Stomach smooth muscle (tissue), 2 donors: Measurements from ENCODE around the gene SOBP.

Experiments used
- H3K27ac ChIP-seq: one replicate; pipeline ENCODE4 v1.7.0; 2013; ENCODE audit warnings: mild to moderate bottlenecking, low read length, inconsistent platforms
- H3K27me3 ChIP-seq, 2 donors: one replicate each; pipeline ENCODE4 v1.7.0; 2013; ENCODE audit warnings: low read length in 2 of 2; ENCODE audit not compliant: insufficient read depth in 2 of 2, control insufficient read depth in 1 of 2
- H3K36me3 ChIP-seq, 2 donors: one replicate each; pipeline ENCODE4 v1.7.0; 2013; ENCODE audit warnings: low read length in 2 of 2; ENCODE audit not compliant: control insufficient read depth in 2 of 2, insufficient read depth in 2 of 2
- H3K4me1 ChIP-seq: one replicate; pipeline ENCODE4 v1.7.0; 2013; ENCODE audit warnings: low read length; ENCODE audit not compliant: control insufficient read depth, insufficient read depth
- H3K4me3 ChIP-seq, 2 donors: one replicate each; pipeline ENCODE4 v1.7.0; 2013; ENCODE audit warnings: low read length in 2 of 2
- H3K9ac ChIP-seq, 2 donors: one replicate each; pipeline ENCODE4 v1.7.0; 2013; ENCODE audit warnings: low read length in 2 of 2, mild to moderate bottlenecking in 1 of 2
- H3K9me3 ChIP-seq, 2 donors: one replicate each; pipeline ENCODE4 v1.7.0; 2013; ENCODE audit warnings: low read length in 2 of 2; ENCODE audit not compliant: control insufficient read depth in 2 of 2
- donor health status: healthy.
- donor health status: Pancreatic carcinoma.

SOBP gene

DNA sequence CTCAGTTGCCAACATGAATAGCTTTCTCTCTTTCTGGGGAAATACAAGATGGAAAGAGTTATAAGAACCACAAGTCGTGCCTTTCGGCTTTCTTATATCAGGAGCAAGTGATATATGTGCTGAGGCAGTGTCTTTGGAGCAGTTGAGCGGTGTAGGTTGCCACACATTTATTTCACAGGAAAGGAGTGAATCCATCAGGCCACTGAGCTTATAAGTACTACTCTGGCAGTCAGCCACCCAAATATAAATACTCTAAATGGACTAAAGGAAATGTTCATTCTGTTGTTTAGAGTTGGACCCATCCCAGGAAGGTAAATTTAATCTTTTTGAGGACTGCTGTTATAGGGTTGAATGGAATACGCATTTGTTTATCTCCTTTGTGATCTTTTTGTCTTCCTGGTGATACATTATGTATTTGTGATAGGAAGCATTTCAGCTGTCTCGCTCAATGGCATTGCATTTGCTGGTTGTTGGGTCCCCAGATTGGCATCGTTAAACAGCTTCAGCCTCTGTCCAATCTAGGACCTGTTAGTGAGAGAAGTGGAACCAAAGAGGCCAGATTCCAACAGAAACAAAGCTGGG lies 139.7 kb downstream of the SOBP start:
- Histone ChIP-seq H3K9ac (no peak overlapping the region), H3K27ac (no peak overlapping the region), H3K27me3 (peaks cover 0 to 10% of the 10 kb centered on the region in 2 donors), H3K36me3 (no peaks in the 10 kb centered on the region), H3K4me3 (no peak overlapping the region), H3K9me3 (no peaks in the 10 kb centered on the region), H3K4me1 (peaks cover 12% of the 10 kb centered on the region)

DNA sequence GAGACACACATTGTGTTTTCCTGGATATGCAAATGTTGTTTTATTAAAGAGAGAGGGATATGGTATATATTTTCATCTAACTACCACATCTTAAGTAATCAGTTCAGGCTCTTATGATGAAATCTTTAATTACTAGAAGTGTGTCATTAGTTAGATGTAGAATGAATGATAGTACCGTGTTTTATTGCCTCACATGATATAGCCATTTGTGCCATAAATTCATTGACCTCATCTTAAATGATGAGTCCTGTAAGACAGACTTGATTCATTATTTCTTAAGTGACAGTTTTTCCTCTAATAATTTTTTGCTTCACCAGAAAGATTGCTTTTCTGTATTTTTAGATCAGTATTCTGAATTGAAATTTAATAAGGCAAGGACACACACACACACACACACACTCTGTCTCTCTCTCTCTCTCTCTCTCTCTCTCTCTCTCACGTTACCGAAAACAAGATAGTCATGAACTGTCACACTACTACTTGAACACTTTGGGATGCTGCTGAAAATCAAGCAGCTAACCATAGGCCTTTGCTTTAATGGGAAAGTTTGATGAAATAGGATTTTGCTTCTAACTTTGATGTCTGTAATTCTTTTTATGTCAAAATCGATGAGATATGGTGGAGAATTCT lies 140.5 kb downstream of the SOBP start:
- Histone ChIP-seq H3K9me3 (no peaks in the 10 kb centered on the region), H3K27me3 (peaks cover 0 to 15% of the 10 kb centered on the region in 2 donors), H3K27ac (no peak overlapping the region), H3K4me3 (no peak overlapping the region), H3K4me1 (peaks cover 12% of the 10 kb centered on the region), H3K9ac (no peak overlapping the region), H3K36me3 (no peaks in the 10 kb centered on the region)

DNA sequence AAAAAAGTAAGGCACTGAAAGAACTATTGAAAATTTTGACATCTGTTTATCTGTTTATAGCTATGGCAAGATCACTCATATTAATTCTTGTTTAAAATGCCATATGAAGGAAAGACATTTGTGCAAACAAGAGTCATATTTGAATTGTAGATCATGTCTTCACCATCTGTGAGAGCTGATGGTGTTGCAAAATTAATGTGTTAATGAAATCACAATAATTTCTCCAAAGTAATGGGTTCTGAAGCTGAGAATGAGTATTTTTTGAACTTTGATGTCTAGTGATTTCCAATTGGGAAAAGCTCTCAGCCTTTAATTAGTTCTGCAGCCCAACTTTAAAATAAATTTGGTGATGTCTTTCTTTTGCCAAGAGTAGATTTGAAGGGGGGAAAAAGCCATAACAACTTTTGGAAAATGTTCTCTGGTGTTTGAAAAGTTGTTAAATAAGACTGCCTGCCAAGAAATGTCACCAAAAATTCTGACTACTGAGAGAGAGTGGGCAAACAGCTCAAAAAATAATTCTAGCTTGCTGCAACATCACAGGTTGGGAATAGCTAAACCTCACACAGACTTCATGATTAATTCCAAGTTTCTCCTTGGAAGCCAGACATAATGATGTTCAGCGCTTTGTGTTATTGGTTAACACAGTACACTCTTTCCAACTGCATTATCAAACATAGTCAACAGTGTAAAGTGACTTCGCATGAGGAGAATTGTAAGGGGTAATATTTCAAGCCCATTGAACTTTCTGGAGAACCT lies 142.6 kb downstream of the SOBP start:
- Histone ChIP-seq H3K4me3 (no peak overlapping the region), H3K27me3 (peaks cover 0 to 15% of the 10 kb centered on the region in 2 donors), H3K9ac (no peak overlapping the region), H3K36me3 (peaks cover 0 to 5% of the 10 kb centered on the region in 2 donors), H3K4me1 (peaks cover 12% of the 10 kb centered on the region), H3K27ac (no peak overlapping the region), H3K9me3 (no peaks in the 10 kb centered on the region)

DNA sequence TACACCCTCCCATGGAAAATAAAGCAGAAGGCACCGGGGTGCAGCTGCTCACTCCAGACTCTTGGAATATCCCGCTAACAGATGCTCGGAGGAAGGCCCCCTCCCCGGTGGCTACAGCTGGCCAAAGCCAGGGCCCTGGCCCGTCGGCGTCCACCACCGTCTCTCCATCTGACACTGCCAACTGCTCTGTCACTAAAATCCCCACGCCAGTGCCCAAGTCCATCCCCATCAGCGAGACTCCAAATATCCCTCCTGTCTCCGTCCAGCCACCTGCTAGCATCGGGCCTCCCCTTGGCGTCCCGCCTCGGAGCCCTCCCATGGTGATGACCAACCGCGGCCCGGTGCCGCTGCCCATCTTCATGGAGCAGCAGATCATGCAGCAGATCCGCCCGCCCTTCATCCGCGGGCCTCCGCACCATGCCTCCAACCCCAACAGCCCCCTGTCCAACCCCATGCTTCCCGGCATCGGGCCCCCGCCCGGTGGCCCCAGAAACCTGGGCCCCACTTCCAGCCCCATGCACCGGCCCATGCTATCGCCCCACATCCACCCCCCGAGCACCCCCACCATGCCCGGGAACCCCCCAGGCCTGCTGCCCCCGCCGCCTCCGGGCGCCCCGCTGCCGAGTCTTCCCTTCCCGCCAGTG lies 143.9 kb downstream of the SOBP start:
- Histone ChIP-seq H3K9me3 (no peaks in the 10 kb centered on the region), H3K9ac (no peak overlapping the region), H3K27me3 (peaks cover 0 to 15% of the 10 kb centered on the region in 2 donors), H3K36me3 (peaks cover 0 to 5% of the 10 kb centered on the region in 2 donors), H3K4me1 (peaks cover 7% of the 10 kb centered on the region), H3K4me3 (no peak overlapping the region), H3K27ac (no peak overlapping the region)

DNA sequence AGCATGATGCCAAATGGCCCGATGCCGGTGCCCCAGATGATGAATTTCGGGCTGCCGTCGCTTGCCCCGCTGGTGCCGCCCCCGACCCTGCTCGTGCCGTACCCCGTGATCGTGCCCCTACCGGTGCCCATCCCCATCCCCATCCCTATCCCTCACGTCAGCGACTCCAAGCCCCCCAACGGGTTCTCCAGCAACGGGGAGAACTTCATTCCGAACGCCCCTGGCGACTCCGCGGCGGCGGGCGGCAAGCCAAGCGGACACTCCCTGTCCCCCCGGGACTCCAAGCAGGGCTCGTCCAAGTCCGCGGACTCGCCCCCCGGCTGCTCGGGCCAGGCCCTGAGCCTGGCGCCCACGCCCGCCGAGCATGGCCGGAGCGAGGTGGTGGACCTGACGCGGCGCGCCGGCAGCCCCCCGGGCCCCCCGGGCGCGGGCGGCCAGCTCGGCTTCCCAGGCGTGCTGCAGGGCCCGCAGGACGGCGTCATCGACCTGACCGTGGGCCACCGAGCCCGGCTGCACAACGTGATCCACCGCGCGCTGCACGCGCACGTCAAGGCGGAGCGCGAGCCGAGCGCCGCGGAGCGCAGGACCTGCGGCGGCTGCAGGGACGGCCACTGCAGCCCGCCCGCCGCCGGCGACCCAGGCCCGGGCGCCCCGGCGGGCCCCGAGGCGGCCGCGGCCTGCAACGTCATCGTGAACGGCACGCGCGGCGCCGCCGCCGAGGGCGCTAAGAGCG lies 144.6 kb downstream of the SOBP start:
- Histone ChIP-seq H3K27ac (no peak overlapping the region), H3K36me3 (peaks cover 0 to 5% of the 10 kb centered on the region in 2 donors), H3K9me3 (no peaks in the 10 kb centered on the region), H3K4me1 (peaks cover 2% of the 10 kb centered on the region), H3K9ac (no peak overlapping the region), H3K27me3 (peaks cover 0 to 15% of the 10 kb centered on the region in 2 donors), H3K4me3 (no peak overlapping the region)

DNA sequence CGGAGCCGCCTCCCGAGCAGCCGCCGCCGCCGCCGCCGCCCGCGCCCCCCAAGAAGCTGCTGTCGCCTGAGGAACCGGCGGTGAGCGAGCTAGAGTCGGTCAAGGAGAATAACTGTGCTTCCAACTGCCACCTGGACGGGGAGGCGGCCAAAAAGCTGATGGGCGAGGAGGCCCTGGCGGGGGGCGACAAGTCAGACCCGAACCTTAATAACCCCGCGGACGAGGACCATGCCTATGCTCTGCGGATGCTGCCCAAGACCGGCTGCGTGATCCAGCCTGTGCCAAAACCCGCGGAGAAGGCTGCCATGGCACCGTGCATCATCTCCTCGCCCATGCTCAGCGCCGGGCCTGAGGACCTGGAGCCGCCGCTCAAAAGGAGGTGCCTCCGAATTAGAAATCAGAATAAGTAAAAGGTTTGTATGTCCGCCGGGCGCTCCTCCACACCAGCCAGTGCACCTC lies 145.2 kb downstream of the SOBP start:
- H3K9me3 ChIP-seq, result no peaks in the 10 kb centered on the region
- no peaks in the 10 kb centered on the region for H3K4me1 ChIP-seq
- peaks cover 0 to 5% of the 10 kb centered on the region in 2 donors for H3K36me3 ChIP-seq
- H3K9ac ChIP-seq, result no peak overlapping the region
- peaks cover 0 to 15% of the 10 kb centered on the region in 2 donors for H3K27me3 ChIP-seq
- no peak overlapping the region for H3K4me3 ChIP-seq
- H3K27ac ChIP-seq, result no peak overlapping the region

DNA sequence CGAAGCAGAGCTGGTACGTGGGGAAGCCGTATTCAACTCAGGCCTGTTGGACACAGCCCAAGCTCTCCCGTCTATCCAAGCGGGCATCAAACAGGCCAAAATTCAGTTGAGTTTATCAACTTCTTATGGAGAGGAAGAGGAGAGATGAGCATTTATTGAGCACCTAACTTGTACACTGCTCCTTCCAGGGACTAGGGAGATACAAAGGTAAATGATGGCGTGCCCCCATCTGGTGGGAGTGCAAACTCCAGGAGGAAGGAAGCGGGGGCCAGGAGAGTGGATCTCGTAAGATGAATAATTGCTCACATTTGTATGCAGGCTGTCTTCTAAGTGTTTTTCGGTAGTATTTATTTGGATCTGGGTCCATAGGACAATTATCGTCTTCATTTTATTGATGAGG lies 146.6 kb downstream of the SOBP start:
- Histone ChIP-seq H3K36me3 (peaks cover 0 to 5% of the 10 kb centered on the region in 2 donors), H3K4me3 (no peak overlapping the region), H3K9me3 (no peaks in the 10 kb centered on the region), H3K4me1 (peaks cover 3% of the 10 kb centered on the region), H3K9ac (no peak overlapping the region), H3K27ac (no peak overlapping the region), H3K27me3 (peaks cover 0 to 15% of the 10 kb centered on the region in 2 donors)

DNA sequence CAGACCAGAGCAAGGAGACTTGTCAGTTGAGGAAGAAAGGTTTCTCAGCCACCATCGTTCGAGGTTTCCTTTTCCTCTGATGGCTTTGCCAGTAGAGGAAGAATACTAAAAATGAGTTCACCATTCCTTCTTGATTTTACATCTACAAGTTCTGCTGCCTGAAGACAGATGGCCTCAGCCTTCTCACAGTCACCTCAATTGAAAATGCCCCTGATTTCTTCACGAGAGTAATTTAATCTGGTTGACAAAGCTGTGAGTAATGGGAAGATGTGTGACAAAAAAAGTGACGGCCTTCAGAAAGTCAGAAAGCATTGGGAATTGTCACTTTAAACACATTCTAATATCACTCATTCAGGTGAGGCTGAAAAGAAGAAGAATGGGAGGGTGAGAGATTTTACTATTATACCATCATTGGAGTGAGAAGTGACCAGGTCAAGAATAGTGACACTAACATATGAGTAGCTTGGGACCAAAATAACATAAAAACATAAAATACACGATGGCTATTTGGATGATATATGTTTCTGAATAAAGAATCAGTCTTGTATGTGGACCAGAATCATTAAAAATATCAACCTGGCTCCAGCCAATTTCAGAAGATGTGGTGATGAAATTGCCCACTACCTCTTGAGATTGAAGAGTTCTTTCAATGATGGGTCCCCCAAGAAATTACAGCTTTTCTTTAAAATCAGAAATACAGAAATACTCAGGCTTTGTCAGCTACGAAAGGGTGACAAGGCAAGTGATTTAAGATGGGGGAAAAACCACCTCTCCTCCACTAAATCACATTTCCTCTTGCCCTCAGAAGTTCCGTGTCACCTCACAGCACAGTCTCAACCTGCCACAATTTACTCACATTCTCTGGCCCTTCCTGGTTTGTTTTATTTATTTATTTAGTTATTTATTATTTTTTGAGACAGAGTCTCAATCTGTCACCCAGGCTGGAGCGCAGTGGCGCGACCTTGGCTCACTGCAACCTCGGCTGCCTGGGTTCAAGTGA lies 147.7 kb downstream of the SOBP start:
- peaks cover 0 to 15% of the 10 kb centered on the region in 2 donors for H3K27me3 ChIP-seq
- peaks cover 9% of the 10 kb centered on the region for H3K4me1 ChIP-seq
- no peaks in the 10 kb centered on the region for H3K9me3 ChIP-seq
- H3K9ac ChIP-seq, result no peak overlapping the region
- no peak overlapping the region for H3K4me3 ChIP-seq
- H3K27ac ChIP-seq, result no peak overlapping the region
- H3K36me3 ChIP-seq, result peaks cover 0 to 5% of the 10 kb centered on the region in 2 donors

DNA sequence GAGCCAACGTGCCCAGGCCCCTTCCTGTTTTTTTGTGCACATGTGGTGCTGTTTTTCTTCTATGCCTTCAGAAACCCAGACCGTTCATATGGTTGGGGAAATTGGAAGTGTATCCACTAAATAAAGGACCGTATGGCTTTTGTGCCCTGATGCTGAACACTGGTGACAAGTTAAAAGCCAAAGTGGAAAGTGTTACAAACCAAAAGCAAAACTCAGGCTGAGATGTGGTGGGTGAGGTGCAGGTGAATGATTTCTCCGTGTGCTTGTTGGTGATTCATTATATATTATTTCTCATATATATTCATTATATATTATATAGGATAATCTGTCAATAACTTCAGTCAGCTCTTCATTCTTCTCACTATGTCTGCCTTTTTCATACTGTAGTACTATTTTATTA lies 148.6 kb downstream of the SOBP start:
- no peak overlapping the region for H3K9ac ChIP-seq
- no peaks in the 10 kb centered on the region for H3K9me3 ChIP-seq
- H3K4me3 ChIP-seq, result no peak overlapping the region
- H3K27ac ChIP-seq, result no peak overlapping the region
- peaks cover 9% of the 10 kb centered on the region for H3K4me1 ChIP-seq
- peaks cover 0 to 5% of the 10 kb centered on the region in 2 donors for H3K36me3 ChIP-seq
- peaks cover 0 to 15% of the 10 kb centered on the region in 2 donors for H3K27me3 ChIP-seq
